CD14-positive monocyte (primary cell): ENCODE results near the gene DTNBP1. TPM values are rescaled to one million over a fixed set of nuclear protein-coding genes. Genes with fewer than 3 reads are reported as not detected.

Source experiments
- DNase-seq, 3 donors: peaks; one replicate each; pipeline ENCODE4 v3.0.0-alpha.2; 2011 to 2022
- H2AFZ ChIP-seq: 2 replicates; pipeline ENCODE4 v1.6.0; 2012; ENCODE audit warnings: mild to moderate bottlenecking, low read depth, low read length, inconsistent platforms; ENCODE audit not compliant: insufficient read depth, poor library complexity, severe bottlenecking
- H3K27ac ChIP-seq, 2 donors: 1 replicate in 1 of 2; 2 replicates in 1 of 2; pipeline ENCODE4 v1.5.1; 2012 to 2013; ENCODE audit warnings: low read length in 2 of 2, control low read depth in 1 of 2, inconsistent platforms in 1 of 2, low read depth in 1 of 2, mild to moderate bottlenecking in 1 of 2
- H3K27me3 ChIP-seq, 2 donors: one replicate each; pipeline versions ENCODE4 v1.6.0 to v1.6.1; 2011 to 2013; ENCODE audit warnings: low read length in 2 of 2; ENCODE audit not compliant: control insufficient read depth in 2 of 2, insufficient read depth in 2 of 2
- H3K36me3 ChIP-seq, 2 donors: replicated peaks in 1 of 2; 1 replicate in 1 of 2; 2 replicates in 1 of 2; pipeline versions ENCODE4 v1.5.1 to v1.6.1; 2012 to 2013; ENCODE audit warnings: low read length in 2 of 2, control low read depth in 1 of 2, inconsistent platforms in 1 of 2, mild to moderate bottlenecking in 1 of 2; ENCODE audit not compliant: insufficient read depth in 2 of 2, control insufficient read depth in 1 of 2
- H3K4me1 ChIP-seq, 2 donors: 1 replicate in 1 of 2; 2 replicates in 1 of 2; pipeline versions ENCODE4 v1.5.1 to v1.6.1; 2012 to 2013; ENCODE audit warnings: low read length in 2 of 2, control low read depth in 1 of 2, inconsistent platforms in 1 of 2, mild to moderate bottlenecking in 1 of 2, moderate library complexity in 1 of 2; ENCODE audit not compliant: insufficient read depth in 2 of 2, control insufficient read depth in 1 of 2
- H3K4me2 ChIP-seq: replicated peaks from 2 replicates; pipeline ENCODE3; 2012; ENCODE audit warnings: low read length, moderate library complexity, mild to moderate bottlenecking; ENCODE audit not compliant: poor library complexity, severe bottlenecking; ENCODE audit errors: extremely low read depth
- H3K4me3 ChIP-seq, 3 experiments: fragments of 200-600 bp in 1 of 3; sonication (generic) in 1 of 3; replicated peaks in 1 of 3; 1 replicate in 2 of 3; 2 replicates in 1 of 3; pipeline ENCODE4 v1.5.1; 2011 to 2013; ENCODE audit warnings: low read length in 3 of 3, mild to moderate bottlenecking in 3 of 3, control low read depth in 2 of 3, low read depth in 2 of 3, inconsistent platforms in 1 of 3, moderate library complexity in 1 of 3
- H3K79me2 ChIP-seq: 2 replicates; pipeline ENCODE4 v1.6.0; 2012; ENCODE audit warnings: mild to moderate bottlenecking, control low read depth, inconsistent platforms, low read length, moderate library complexity; ENCODE audit not compliant: insufficient read depth
- H3K9ac ChIP-seq: 2 replicates; pipeline ENCODE4 v1.6.0; 2017; ENCODE audit warnings: low read length, mild to moderate bottlenecking; ENCODE audit not compliant: insufficient read depth, poor library complexity, severe bottlenecking
- H3K9me3 ChIP-seq, 2 donors: replicated peaks in 1 of 2; 1 replicate in 1 of 2; 2 replicates in 1 of 2; pipeline versions ENCODE4 v1.5.1 to v1.6.1; 2012 to 2013; ENCODE audit warnings: low read length in 2 of 2, control low read depth in 1 of 2; ENCODE audit not compliant: control insufficient read depth in 1 of 2, insufficient read depth in 1 of 2
- H4K20me1 ChIP-seq: 2 replicates; pipeline ENCODE4 v1.6.0; 2012; ENCODE audit warnings: mild to moderate bottlenecking, low read length, control low read depth, moderate library complexity; ENCODE audit not compliant: insufficient read depth
- H3K27ac Mint-ChIP-seq, 7 donors: one replicate each; pipeline ENCODE4 v1.8.0; 2020; ENCODE audit warnings: mild to moderate bottlenecking in 7 of 7, mixed read lengths in 7 of 7, moderate library complexity in 6 of 7, inconsistent platforms in 2 of 7
- H3K27me3 Mint-ChIP-seq, 3 donors: one replicate each; pipeline ENCODE4 v1.8.0; 2021 to 2022; ENCODE audit warnings: low read depth in 3 of 3, mild to moderate bottlenecking in 3 of 3, mixed read lengths in 3 of 3, moderate library complexity in 3 of 3, inconsistent platforms in 1 of 3
- H3K36me3 Mint-ChIP-seq, 2 donors: one replicate each; pipeline ENCODE4 v1.8.0; 2020; ENCODE audit warnings: mixed read lengths in 2 of 2, inconsistent platforms in 1 of 2, mild to moderate bottlenecking in 1 of 2
- H3K4me1 Mint-ChIP-seq: one replicate; pipeline ENCODE4 v1.8.0; 2020; ENCODE audit warnings: mild to moderate bottlenecking, mixed read lengths
- H3K4me3 Mint-ChIP-seq, 2 donors: one replicate each; pipeline ENCODE4 v1.8.0; 2020; ENCODE audit warnings: mild to moderate bottlenecking in 2 of 2, mixed read lengths in 2 of 2, moderate library complexity in 1 of 2
- H3K9me3 Mint-ChIP-seq, 7 donors: one replicate each; pipeline ENCODE4 v1.8.0; 2020 to 2022; ENCODE audit warnings: mixed read lengths in 7 of 7, mild to moderate bottlenecking in 6 of 7, moderate library complexity in 6 of 7, inconsistent platforms in 2 of 7
- CTCF ChIP-seq: fragments of 200-600 bp; IDR thresholded peaks from one replicate; pipeline ENCODE4 v1.8.0; 2022; ENCODE audit warnings: antibody characterized with exemption, mild to moderate bottlenecking
- WGBS: methylation state at CpG from one replicate; pipeline ENCODE4 v1.1.5; 2013; ENCODE audit warnings: missing lambda C conversion rate; ENCODE audit not compliant: insufficient coverage; 5-methylcytosine and 5-hydroxymethylcytosine counted together
- intact Hi-C, 2 donors: fragments of 100-400 bp; cut with micrococcal nuclease; formaldehyde crosslinking; loops; one replicate each; pipeline versions ENCODE4 v1.15.0 to v1.15.1; 2023
- polyA plus RNA-seq, 3 donors: library from polyadenylated mRNA; depleted of rRNA in 1 of 3; unstranded in 2 of 3; stranded (reverse) in 1 of 3; fragments of 300-500 nt in 2 of 3; fragments of >200 nt in 1 of 3; fragmentation: Illumina TruSeq in 2 of 3; gene quantifications; 1 replicate in 2 of 3; 2 replicates in 1 of 3; pipeline ENCODE4 v1.2.3, GENCODE V29; 2012 to 2021

DTNBP1 gene
- polyA plus RNA-seq, 3 donors: 19.7 to 26.9 (median 20.5) TPM

- Mint-ChIP-seq H3K27ac (peak overlapping the region in 3 of 7 donors; percentile 30 to 65 (median 52)), H3K36me3 (peaks cover 12 to 13% of the 10 kb centered on the region in 2 donors), H3K4me1 (peaks cover 28% of the 10 kb centered on the region), H3K27me3 (no peaks in the 10 kb centered on the region), H3K9me3 (peaks cover 0 to 3% (median 0%) of the 10 kb centered on the region in 7 donors), H3K4me3 (no peak overlapping the region)
- peaks cover 0 to 15% of the 10 kb centered on the region in 2 donors for H3K4me1 ChIP-seq
- H2AFZ ChIP-seq: no peak overlapping the region
- H3K4me2 ChIP-seq: no peak overlapping the region
- H3K79me2 ChIP-seq: peaks cover 13% of the 10 kb centered on the region
- no peaks in the 10 kb centered on the region for H3K9me3 ChIP-seq
- no peak overlapping the region for H3K4me3 ChIP-seq
- peaks cover 50% of the 10 kb centered on the region for H4K20me1 ChIP-seq
- WGBS: 20% methylated on average over 1 of the region's 2 CpGs
- H3K9ac ChIP-seq: no peak overlapping the region
- DNase-seq: no peak
- H3K27ac ChIP-seq: no peak overlapping the region
- no peaks in the 10 kb centered on the region for H3K36me3 ChIP-seq
- TF ChIP-seq CTCF: no peak
- intact Hi-C loops: no loop called here
- H3K27me3 ChIP-seq: no peaks in the 10 kb centered on the region
Observed at GRCh38 chr6:15550546-15551123, 112.2 kb downstream of the DTNBP1 start.

GRCh38 chr6:15549371-15549770 is 113.5 kb downstream of the DTNBP1 start:
- peaks cover 24% of the 10 kb centered on the region for H3K4me1 Mint-ChIP-seq
- no peak for DNase-seq
- Histone ChIP-seq H3K9ac (no peak overlapping the region), H3K4me3 (no peak overlapping the region), H3K27me3 (no peaks in the 10 kb centered on the region), H3K79me2 (peaks cover 13% of the 10 kb centered on the region), H3K36me3 (peaks cover 0 to 3% of the 10 kb centered on the region in 2 donors), H2AFZ (no peak overlapping the region), H4K20me1 (peaks cover 42% of the 10 kb centered on the region), H3K4me2 (no peak overlapping the region), H3K4me1 (peaks cover 0 to 8% of the 10 kb centered on the region in 2 donors), H3K27ac (no peak overlapping the region), H3K9me3 (peaks cover 0 to 3% of the 10 kb centered on the region in 2 donors)
- TF ChIP-seq CTCF: no peak
- peak overlapping the region in 2 of 7 donors; percentile 0 to 5 for H3K27ac Mint-ChIP-seq
- WGBS: 42% methylated on average over 2 of the region's 14 CpGs
- intact Hi-C loops: no loop called here
- peaks cover 12 to 13% of the 10 kb centered on the region in 2 donors for H3K36me3 Mint-ChIP-seq
- peaks cover 0 to 8% (median 2%) of the 10 kb centered on the region in 7 donors for H3K9me3 Mint-ChIP-seq
- no peak overlapping the region for H3K4me3 Mint-ChIP-seq
- no peaks in the 10 kb centered on the region for H3K27me3 Mint-ChIP-seq
